Jurkat, Clone E6-1 (cell line): ENCODE data around the gene JDP2.

Experiments used
- DNase-seq: peaks from one replicate; pipeline ENCODE4 v3.0.0-alpha.2; 2011; ENCODE audit warnings: low read depth, low spot score
- H3K4me3 ChIP-seq: 2 replicates; pipeline ENCODE4 v1.5.1; 2011; ENCODE audit warnings: mild to moderate bottlenecking, low read length, control low read depth, moderate library complexity

The JDP2 gene

DNA sequence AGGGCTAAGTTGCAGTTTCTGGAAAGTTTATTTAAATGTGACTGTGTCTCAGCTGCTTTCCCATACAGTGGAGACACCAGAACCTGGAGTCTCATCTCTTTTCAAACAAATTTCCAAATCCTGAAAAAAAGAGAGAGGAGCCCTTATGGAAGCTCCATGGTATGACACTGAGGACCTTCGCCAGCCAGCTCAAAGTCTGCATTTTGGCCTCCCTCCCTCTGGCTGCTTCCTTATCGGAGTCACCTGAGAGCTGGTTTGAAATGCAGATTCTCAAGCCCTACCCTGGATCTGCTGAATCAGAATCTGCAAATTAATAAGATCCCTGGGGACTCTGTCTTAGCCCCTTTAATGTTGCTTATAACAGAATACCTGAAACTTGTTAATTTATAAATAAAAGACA is 21.7 kb upstream of the JDP2 start:
- H3K4me3 ChIP-seq = no peak overlapping the region

DNA sequence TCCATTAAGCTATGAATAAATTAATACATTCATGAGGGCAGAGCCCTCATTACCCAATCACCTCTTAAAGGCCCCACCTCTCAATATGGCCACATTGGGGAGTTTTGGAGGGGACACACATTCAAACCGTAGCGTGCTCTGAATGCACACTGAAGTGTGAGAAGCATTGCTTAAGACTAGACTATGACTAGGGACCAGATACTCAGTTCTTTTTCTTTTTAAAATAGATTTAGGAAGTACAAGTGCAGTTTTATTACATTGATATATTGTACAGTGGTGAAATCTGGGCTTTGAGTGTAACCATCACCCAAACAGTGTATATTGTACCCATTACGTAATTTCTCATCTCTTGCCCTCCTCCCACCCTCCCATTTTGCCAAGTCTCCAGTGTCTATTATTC is 21.0 kb upstream of the JDP2 start:
- H3K4me3 ChIP-seq = no peak overlapping the region
- DNase-seq = no peak

More for the DNA sequence above, 21.7 kb upstream of the JDP2 start:
- DNase-seq = no peak

DNA sequence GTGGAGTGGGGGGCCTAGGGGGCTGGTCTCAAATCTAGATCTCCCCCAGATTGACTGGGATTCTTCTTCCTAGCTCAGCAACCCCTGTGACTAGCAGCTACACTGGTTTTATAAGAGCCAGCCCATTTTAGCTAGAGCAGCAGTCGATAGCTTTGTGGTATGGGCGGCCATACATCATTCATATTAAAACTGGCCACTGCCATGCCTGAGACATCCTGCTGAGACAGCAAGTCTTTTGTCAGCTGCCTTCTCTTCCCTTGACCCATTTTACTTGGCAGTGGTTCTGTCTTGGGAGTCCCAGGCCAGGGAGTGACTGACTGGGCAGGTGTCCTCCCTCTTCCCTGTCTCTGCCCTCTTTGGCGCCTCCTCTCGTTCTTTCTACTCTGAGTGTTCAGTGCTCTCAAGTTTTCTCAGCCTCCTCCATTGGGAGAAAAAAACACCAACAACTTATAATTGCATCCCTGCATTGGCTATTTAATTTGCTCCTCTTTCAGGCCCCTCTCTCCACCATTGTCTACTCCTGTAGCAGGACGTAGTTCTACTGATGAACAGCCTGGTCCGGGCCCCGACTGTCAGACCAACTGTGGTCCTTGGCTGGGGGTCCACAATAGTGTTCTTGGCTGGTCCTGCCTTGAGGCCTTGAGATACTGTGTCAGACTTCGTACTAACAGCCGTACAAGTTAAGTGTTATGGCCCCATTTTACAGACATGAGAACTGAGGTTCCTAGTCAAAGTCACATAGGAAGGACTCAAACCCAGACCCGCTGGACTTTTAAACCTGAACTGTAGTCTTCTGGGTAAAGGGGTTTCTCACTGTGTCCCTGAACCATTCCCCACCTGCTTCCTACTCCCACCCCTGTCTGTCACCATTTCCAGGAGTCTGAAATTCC is 18.3 kb upstream of the JDP2 start:
- no peak overlapping the region for H3K4me3 ChIP-seq

DNA sequence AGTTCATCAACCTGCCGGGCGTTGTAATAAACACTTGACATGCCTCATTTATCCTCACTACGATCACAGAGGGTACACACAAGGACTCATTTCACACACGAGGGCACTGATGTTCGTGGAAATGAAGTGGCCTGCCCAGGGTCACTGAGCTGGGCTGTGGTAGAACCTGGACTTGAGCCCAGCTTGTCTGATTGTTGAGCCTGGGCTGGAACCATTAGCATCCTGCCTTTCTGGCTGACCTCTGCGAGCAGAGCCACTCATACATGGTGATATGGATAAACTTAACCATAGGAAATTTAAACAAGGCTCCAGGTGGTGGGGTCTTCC is 16.6 kb upstream of the JDP2 start:
- DNase-seq = no peak
- H3K4me3 ChIP-seq = no peak overlapping the region

More for the DNA sequence above, 18.3 kb upstream of the JDP2 start:
- no peak for DNase-seq

DNA sequence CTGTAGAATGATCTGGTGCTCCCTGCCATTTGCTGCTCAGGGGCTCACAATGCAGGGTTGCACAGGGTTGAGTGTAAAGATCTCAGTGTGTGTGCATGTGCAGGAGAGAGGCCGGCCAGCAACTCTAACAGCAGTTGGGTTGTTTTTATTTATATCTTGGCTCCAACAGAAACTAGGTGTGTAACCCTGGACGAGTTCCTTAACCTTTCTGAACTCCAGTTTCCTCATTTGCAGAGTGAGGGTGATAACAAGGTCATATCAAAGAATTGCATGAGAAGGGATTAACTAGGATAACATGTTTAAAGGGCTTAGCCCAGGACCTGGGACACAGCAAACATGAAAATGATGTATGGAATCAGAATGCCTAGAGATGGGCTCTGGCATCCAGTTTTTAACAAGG is 14.8 kb upstream of the JDP2 start:
- no peak for DNase-seq
- no peak overlapping the region for H3K4me3 ChIP-seq

DNA sequence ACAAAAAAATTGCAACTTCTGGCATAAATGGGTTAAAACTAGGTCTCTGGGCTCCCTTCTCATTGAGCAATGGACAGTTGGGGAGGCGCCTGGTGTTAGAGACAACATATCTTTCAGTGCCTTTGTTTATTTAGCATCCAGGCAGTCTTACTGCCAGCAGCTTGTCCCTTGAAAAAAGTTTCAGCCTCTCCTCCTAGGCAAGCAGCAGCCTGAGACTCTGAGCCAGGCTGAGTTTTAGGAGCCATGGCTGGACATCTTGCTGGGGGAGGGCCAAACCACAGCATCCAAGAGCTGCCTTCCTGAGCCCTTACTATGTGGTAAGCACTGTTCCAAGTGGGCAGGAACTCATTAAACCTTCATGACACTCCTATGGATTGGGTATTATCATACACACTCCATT is 10.1 kb upstream of the JDP2 start:
- no peak overlapping the region for H3K4me3 ChIP-seq
- DNase-seq = no peak

DNA sequence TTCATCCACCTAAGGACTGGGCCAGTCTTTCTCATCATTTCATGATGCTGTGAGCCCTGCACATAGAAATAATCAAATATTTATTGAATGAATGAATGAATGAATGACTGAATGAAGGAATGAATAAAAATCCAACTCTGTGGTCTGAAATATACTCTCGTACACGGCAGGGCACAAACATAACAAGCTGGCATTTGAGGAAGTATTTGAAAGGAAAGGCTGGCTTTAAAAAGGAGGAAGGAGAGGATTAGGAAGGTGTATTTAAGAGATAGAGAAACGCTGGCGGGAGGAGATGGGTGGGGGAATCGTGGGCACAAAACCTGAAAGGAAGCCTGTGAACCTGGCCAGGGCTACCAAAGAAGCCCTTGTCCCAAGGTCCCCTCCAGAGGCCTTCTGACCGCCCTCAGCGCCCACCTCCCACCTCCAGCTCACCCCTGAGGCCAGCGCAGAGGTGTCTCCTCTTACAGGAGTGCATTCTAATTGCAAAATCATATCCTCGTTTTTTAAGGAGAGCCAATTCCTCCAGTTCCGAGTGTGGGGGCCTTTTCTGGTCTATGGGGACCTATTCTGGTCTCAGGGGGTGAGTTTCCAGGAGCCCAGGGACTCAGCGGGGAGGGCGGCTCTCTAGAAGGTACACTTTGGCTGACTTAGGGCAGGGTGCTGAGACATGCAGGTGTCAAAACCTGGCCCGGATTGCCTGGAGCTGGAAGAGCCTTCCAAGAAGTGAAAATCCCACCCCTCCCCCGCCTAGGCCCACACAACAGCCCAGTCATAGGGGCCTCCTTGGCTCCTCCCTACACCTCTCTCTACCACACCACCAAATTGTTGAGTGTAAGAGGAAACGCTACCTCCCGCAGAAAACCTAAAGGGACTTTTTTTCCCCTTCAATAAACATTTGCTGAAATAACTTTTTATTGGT is 8.7 kb upstream of the JDP2 start:
- H3K4me3 ChIP-seq = no peak overlapping the region
- DNase-seq = peak; percentile 24

DNA sequence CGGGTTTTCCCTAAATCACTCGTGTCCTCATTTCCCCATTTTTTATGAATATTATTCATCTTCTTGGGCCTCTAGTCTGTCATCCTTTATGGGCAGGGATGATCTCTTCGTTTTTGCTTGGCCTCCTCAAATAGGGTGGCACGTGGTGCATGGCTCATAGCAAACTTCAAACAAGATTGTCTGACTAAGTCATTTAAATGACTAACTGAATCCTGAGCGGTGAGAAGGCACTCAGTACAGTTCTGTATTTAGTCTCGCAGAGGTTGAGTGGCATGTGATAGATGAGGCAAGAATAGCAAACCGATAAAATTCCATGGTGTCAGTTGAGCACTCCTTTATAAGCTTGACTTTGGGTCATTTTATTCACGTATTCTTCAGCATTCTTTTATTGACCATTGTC is 5.7 kb upstream of the JDP2 start:
- DNase-seq = no peak
- no peak overlapping the region for H3K4me3 ChIP-seq

DNA sequence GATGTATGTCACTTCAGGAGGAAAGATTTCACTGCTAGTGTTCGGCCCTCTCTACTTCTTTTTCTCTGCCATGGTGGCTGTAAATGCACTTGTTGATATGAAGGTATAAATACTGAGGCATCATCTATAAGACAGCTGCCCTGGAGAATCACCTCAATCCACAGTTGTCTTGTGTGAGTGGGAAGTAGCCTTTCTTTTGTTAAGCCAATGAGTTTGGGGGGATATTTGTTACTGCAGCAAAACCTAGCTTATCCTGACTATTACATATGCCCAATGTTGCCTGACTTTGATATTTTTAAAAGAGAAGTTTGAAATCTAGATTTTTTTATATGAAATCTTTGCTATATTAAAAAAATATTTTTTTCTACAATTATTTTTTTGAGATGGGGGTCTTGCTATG is 3.3 kb upstream of the JDP2 start:
- DNase-seq = no peak
- H3K4me3 ChIP-seq = no peak overlapping the region

DNA sequence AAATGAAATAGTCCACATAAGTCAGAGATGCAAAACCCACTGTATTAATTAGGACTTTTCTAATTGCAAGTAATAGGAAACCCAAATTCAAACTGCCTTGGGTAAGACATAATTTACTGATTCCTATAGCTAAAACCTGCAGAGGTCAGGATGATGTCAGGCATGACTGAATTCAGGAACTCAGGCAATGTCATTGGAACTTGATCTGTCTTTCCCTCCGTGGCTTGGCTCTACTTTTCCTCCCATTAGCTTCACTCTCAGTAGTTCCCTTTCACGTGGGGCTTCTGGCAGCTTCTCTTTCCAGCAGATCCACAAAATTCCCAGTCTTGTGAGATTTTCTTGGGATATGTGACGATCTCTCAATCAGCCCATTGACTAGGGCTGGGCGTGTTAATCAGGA is 2.4 kb upstream of the JDP2 start:
- DNase-seq = no peak
- H3K4me3 ChIP-seq = no peak overlapping the region

DNA sequence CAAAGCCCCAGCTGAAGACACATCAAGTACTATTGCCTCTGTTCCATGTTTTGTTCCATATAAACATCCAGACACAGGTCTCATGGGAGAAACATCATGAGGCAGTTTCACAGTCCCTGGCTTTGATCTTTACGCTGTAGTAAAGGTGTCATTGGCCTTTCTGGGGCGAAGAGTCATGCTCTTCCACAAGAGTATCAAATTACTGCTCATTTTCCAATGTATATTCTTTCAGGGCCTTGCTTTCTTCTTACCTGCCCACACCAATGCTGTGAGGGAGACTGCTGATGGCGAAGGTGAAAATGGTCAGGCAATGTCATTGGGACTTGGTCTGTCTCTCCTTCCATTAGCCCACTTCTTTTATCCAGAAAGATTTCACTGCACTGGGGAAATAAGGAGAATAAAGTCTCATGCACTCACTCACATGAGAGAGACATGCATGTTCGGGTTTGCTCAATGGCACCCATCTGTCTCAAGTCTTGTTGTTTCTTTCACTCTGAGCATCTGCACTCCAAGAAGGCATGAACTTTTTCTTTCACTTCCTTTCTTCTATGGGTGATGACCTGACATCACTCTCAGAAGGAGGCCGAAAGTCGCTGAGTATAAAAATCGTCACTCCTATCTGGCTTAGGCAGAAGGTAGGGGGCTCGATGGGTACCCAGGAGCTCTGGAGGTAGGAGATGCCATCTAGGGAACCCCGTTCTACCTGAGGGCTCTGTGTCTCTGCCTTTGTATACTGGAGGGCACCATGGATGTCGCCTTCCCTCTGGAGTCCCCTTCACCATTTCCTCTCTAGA is 1.3 kb upstream of the JDP2 start:
- no peak overlapping the region for H3K4me3 ChIP-seq
- no peak for DNase-seq

DNA sequence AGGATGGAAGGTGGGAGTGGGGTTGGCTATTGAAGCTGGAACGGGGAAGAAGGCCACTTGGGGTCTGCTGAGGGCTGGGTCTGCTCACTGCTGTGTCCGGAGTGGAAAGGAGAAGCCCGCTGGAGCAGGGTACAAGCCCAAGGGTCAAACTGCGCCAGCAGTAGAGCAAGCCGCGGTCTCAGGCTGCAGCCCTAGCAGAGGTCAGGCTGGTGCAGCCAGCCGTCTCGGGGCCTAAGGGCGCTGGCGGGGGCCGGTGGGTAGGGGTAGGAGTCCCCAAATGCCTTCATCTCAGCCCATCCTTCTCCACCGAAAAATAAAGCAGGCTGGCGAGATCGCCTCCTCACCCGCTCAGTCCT is 718 bp upstream of the JDP2 start:
- peak overlapping the region; percentile 50; the same call in 1 of the 2 replicates for H3K4me3 ChIP-seq
- no peak for DNase-seq

DNA sequence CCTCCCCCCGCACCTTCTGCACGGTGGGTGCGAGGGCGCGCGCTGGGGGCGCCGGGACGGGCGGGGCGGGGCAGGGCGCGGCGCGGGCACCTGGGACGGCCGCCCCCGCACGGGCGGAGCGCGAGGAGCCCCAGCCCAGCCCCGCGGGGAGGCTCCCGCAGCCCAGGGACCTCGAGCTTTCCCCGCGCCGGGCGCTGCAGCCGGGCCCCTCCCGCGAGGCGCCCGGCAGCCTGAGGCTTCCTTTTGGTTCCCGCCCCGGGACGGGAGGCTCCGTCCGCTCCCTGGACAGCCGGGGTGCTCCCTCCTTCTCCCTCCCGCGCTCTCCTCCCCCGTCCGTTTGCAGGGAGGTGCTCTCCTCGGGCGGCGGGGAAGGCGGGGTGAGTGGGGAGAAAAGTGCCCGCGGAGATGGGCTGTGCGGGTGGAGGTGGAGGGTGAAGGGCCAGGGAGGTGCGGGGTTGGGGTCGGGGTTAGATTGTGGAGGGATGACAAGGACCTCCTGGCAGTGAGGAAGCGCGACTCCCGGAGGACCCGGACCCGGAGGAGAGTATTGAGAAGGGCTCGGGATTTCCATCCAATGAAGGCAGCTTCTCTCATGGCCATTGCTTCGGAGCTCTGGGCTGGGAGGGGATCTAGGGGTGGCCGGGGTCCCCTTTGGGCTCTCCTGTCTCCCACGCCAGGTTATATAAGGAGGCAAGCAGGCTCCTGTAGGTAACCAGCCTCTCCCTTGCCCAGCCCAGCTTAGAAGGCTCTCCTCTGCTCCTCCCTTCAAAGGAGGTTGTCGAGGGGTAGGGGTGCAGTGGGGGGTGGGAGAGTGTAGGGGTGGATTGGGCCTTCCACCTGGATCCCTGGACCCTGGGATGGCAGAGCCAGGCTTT is 645 bp downstream of the JDP2 start:
- H3K4me3 ChIP-seq = peak overlapping the region; percentile 42
- no peak for DNase-seq

DNA sequence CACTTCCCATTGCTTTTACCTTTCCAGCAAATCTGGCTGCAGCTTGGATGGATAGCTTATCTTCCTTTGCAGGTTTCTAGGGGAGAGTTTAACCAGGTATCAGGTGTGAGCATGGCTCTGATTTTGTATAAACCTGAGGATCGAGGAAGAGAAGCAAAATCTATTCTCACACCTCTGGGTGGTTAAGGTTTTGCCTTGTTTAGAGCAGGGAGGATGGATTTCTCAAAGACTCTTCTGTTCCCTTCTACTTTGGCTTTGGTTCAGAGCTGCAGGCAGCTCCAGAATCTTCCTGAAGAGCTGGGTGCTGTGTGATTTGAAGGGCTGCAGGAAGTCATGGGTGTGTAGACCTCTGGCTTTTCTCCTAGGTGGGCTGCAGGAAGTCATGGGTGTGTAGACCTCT is 1.7 kb downstream of the JDP2 start:
- no peak for DNase-seq
- no peak overlapping the region for H3K4me3 ChIP-seq

DNA sequence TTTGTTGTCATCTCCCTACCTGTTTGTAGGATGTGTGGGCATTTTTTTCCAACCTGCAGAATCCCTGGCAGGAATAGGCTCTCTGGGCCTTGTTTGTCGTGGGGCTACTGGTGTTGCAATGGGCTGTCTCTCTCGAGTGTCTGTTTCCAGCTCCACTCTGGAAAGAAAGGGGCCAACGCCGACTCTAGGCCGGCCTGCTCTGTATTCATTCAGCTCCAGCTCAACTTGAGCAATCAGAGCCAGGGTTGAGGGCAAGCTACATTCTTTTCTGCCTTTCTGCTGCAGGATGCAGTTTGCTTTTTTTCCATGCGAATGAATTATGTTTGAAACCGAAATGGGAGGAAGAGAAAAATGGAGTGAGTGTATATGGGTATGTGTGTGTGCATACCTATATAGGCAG is 2.3 kb downstream of the JDP2 start:
- DNase-seq = no peak
- H3K4me3 ChIP-seq = no peak overlapping the region

DNA sequence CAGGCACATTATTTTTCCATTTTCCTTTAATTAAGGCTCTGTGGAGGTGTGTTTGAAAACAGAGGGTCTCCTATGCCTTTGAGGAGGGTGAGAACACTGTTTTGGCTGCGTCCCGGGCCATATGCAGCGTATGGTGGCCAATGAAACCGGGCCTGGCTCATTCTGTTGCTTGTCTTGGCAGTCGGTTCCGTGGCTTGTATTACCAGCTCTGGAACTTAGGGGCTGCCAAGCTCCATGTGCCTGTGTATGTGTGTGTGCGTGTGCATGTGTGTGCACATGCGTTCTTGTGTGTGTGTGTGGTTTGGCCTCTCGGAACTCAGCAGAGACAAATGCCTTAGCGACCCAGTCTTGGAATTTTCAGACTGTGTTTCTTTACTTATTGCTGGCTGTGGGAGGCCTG is 2.7 kb downstream of the JDP2 start:
- no peak overlapping the region for H3K4me3 ChIP-seq
- no peak for DNase-seq

DNA sequence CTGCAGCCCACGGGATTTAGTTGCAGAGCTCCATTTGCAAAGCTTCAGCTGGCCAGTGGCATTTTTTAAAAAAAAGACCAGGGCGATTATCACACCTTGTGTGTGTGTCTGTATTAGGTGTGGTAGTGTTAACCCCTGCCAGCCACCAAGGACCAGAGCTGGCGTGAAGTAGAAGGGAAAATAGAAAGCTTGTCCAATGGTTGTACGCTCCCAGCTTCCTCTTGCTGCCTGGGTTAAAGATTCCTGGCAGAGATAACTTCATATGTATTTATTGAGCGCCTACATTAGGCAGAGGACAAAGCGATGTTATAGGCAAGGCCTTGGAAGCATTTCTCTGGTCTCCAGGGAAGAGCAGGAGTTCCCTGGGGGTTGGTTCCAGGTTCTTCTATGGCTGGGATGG is 3.2 kb downstream of the JDP2 start:
- DNase-seq = no peak
- no peak overlapping the region for H3K4me3 ChIP-seq

DNA sequence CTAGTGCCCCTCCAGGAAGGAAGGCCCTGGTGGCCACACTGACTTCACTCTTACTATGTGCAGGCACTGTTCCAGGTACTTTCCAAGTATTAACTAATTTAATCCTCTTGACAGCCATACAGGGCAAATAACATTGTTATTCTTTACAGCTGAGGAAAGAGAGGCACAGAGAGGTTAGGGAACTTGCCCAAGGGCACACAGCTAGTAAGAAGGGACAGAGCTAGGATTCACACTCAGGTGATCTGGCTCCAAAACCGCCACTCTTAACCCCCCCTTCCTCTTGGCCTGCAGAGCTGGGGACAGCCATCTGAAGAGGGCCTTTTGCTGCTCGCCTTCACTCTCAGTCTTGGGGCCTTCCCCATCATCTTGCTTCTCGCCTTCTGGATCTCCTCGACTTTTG is 4.0 kb downstream of the JDP2 start:
- no peak overlapping the region for H3K4me3 ChIP-seq
- no peak for DNase-seq

DNA sequence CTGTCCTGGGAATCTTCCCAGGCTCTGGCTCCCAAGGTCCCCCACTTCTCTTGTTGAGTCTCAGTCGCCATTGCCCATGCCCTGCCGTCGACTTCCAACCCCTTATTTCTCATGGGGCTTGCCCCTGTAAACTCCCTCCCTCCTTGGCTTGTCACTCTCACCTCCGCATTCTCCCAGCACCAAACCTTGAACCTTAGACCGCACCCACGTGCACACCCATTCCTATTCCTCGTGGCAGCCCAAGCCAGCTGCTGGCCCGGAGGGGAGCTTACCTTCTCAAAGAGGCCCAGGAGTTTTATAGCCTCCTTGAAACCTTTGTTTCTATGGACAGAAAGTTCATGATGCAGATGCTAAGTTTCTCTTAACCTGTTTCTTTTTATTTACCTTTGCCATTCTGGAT is 4.6 kb downstream of the JDP2 start:
- no peak overlapping the region for H3K4me3 ChIP-seq
- DNase-seq = no peak
